GM10266 (cell line): ENCODE data around the gene RDX.

ENCODE experiments used
- DNase-seq: peaks from one replicate; pipeline ENCODE4 v3.0.0; 2012; ENCODE audit errors: extremely low spot score
- CTCF ChIP-seq: IDR thresholded peaks from 2 replicates; pipeline ENCODE4 v1.5.1; 2012; ENCODE audit warnings: mild to moderate bottlenecking, low read depth; ENCODE audit not compliant: control insufficient read depth, insufficient read depth; ENCODE audit errors: missing control alignments

Gene RDX

GRCh38 chr11:110305169-110306018 is 9.0 kb upstream of the RDX start:
- no peak for TF ChIP-seq CTCF
- no peak for DNase-seq

- no peak for DNase-seq
- no peak for TF ChIP-seq CTCF
These were observed 7.0 kb upstream of the RDX start for GRCh38 chr11:110303414-110303826.

- no peak for TF ChIP-seq CTCF
- DNase-seq = no peak
These were observed 5.2 kb upstream of the RDX start for GRCh38 chr11:110301577-110301976.

- no peak for TF ChIP-seq CTCF
These were observed 4.6 kb upstream of the RDX start for GRCh38 chr11:110301032-110301431.

GRCh38 chr11:110299006-110299785 is 2.8 kb upstream of the RDX start:
- no peak for TF ChIP-seq CTCF
- no peak for DNase-seq

More at GRCh38 chr11:110301032-110301431, 4.6 kb upstream of the RDX start:
- no peak for DNase-seq

- DNase-seq = no peak
- no peak for TF ChIP-seq CTCF
These were observed 1.9 kb upstream of the RDX start for GRCh38 chr11:110298301-110298765.
